K562 (cell line): ENCODE results near the gene PEPD. TPM values are rescaled to one million over a fixed set of nuclear protein-coding genes. Genes with fewer than 3 reads are reported as not detected.
A peak's percentile ranks its signal among the peaks of the same experiment; 100 is the strongest.

ENCODE experiments used
- ATAC-seq: fragments of 200-7000 bp; cut with Tn5 transposase; 3 replicates; pipeline ENCODE4 v1.9.1; 2020; ENCODE audit warnings: moderate library complexity
- BruUV-seq: library from RNA; stranded (reverse); fragments of 400-500 nt; replicated peaks from 2 replicates; lab custom pipeline; 2021; lab: Mats Ljungman, UMichigan
- CTCF ChIA-PET: fragments of 300-600 bp; formaldehyde crosslinking; extraction: SDS; loops from one replicate; lab custom pipeline; 2021; ENCODE audit warnings: low intra/inter-chr PET ratio; lab: Yijun Ruan, JAX
- POLR2A ChIA-PET: fragments of 300-600, 350-650 bp; sonication (Branson Sonifier 250); formaldehyde crosslinking; extraction: SDS; loops from one replicate; lab custom pipeline; 2021; ENCODE audit warnings: antibody characterized with exemption, inconsistent platforms; lab: Yijun Ruan, JAX
- DNase-seq, 4 experiments: peaks; one replicate each; pipeline versions ENCODE4 v3.0.0 to v3.0.0-alpha.2; 2011 to 2018; ENCODE audit warnings: low spot score in 3 of 4, mixed read lengths in 3 of 4; ENCODE audit errors: extremely low read depth in 1 of 4
- FAIRE-seq: peaks from 2 replicates; lab custom pipeline; 2011; peaks lifted over from hg19 to GRCh38; lab: Jason Lieb, UNC
- H2AFZ ChIP-seq: 2 replicates; pipeline ENCODE4 v1.6.0; 2011; ENCODE audit warnings: low read depth, low read length, control low read depth, inconsistent platforms
- H3K27ac ChIP-seq: fragments of 200-600 bp; 3 replicates; pipeline ENCODE4 v1.8.0; 2011; ENCODE audit warnings: low read depth, mild to moderate bottlenecking, control low read depth, inconsistent platforms, low read length, moderate library complexity, mixed read lengths; ENCODE audit errors: extremely low read depth
- H3K27me3 ChIP-seq, 2 experiments: fragments of 300-600 bp in 1 of 2; 2 replicates in 1 of 2; 3 replicates in 1 of 2; pipeline versions ENCODE4 v1.6.0 to v1.8.0; 2011; ENCODE audit warnings: inconsistent platforms in 2 of 2, low read length in 2 of 2, mild to moderate bottlenecking in 1 of 2, mixed read lengths in 1 of 2, moderate library complexity in 1 of 2; ENCODE audit not compliant: control insufficient read depth in 2 of 2, insufficient read depth in 2 of 2
- H3K36me3 ChIP-seq: fragments of 300-600 bp; 3 replicates; pipeline ENCODE4 v1.8.0; 2011; ENCODE audit warnings: mild to moderate bottlenecking, low read length, inconsistent platforms; ENCODE audit not compliant: control insufficient read depth, insufficient read depth
- H3K4me1 ChIP-seq, 2 experiments: fragments of 200-600 bp in 1 of 2; replicated peaks in 1 of 2; 2 replicates in 1 of 2; 3 replicates in 1 of 2; pipeline versions ENCODE4 v1.5.1 to v1.8.0; 2011; ENCODE audit warnings: inconsistent platforms in 2 of 2, low read length in 2 of 2, mild to moderate bottlenecking in 1 of 2, mixed read lengths in 1 of 2, moderate library complexity in 1 of 2; ENCODE audit not compliant: control insufficient read depth in 2 of 2, insufficient read depth in 2 of 2
- H3K4me2 ChIP-seq: 2 replicates; pipeline ENCODE4 v1.6.1; 2011; ENCODE audit warnings: low read length, control low read depth, inconsistent platforms, mixed read lengths; ENCODE audit not compliant: insufficient read depth
- H3K4me3 ChIP-seq: fragments of 200-600 bp; sonication (generic), shearing (Covaris generic); 2 replicates; pipeline ENCODE4 v1.5.1; 2016; ENCODE audit warnings: control low read depth, inconsistent platforms
- H3K79me2 ChIP-seq: fragments of 200-600 bp; 3 replicates; pipeline ENCODE4 v1.8.0; 2011; ENCODE audit warnings: low read length, inconsistent platforms; ENCODE audit not compliant: control insufficient read depth, insufficient read depth
- H3K9ac ChIP-seq, 2 experiments: 2 replicates each; pipeline versions ENCODE4 v1.6.0 to v1.6.1; 2011; ENCODE audit warnings: low read depth in 2 of 2, low read length in 2 of 2, control low read depth in 1 of 2, inconsistent platforms in 1 of 2, mild to moderate bottlenecking in 1 of 2, mixed read lengths in 1 of 2; ENCODE audit not compliant: insufficient read depth in 1 of 2
- H3K9me1 ChIP-seq: one replicate; pipeline ENCODE4 v1.6.0; 2011; ENCODE audit warnings: inconsistent platforms, mild to moderate bottlenecking, low read length, moderate library complexity; ENCODE audit not compliant: control insufficient read depth, insufficient read depth
- H3K9me3 ChIP-seq: replicated peaks from 2 replicates; pipeline ENCODE4 v1.5.1; 2011; ENCODE audit warnings: low read depth, low read length, inconsistent platforms; ENCODE audit not compliant: control insufficient read depth, insufficient read depth
- H4K20me1 ChIP-seq: replicated peaks from 2 replicates; pipeline ENCODE4 v1.6.1; 2011; ENCODE audit warnings: low read length, inconsistent platforms, mixed read lengths; ENCODE audit not compliant: control insufficient read depth, insufficient read depth
- KDM4B ChIP-seq, 2 experiments: fragments of 450-650 bp in 1 of 2; sonication (generic) in 1 of 2; IDR thresholded peaks; 2 replicates each; pipeline ENCODE4 v1.6.1; 2016 to 2017; ENCODE audit warnings: borderline replicate concordance in 2 of 2, antibody characterized with exemption in 1 of 2, low read depth in 1 of 2, mild to moderate bottlenecking in 1 of 2
- PBX2 ChIP-seq, 2 experiments: IDR thresholded peaks in 1 of 2; conservative IDR thresholded peaks in 1 of 2; 2 replicates each; pipeline ENCODE4 v1.6.1; 2016; ENCODE audit warnings: low read depth in 2 of 2, mild to moderate bottlenecking in 1 of 2, missing compliant biosample characterization in 1 of 2, missing genetic modification characterization in 1 of 2, moderate library complexity in 1 of 2
- SRF ChIP-seq, 2 experiments: fragments of 250-450, 450-650 bp in 1 of 2; sonication (Bioruptor Pico) in 1 of 2; sonication (generic) in 1 of 2; formaldehyde crosslinking; IDR thresholded peaks; 2 replicates each; pipeline versions ENCODE4 v1.5.0 to v1.5.1; 2020 to 2022; ENCODE audit warnings: mild to moderate bottlenecking in 1 of 2, missing genetic modification reagents in 1 of 2
- ZBTB7A ChIP-seq: IDR thresholded peaks from 2 replicates; pipeline ENCODE4 v1.6.1; 2011; ENCODE audit warnings: low read depth, mild to moderate bottlenecking, low read length, moderate library complexity, borderline replicate concordance; ENCODE audit not compliant: control insufficient read depth
- WGBS: fragments of 100-300 bp; shearing (Covaris generic); methylation state at CpG from one replicate; pipeline ENCODE4 v1.1.6; 2016; ENCODE audit warnings: low coverage, mixed read lengths; ENCODE audit not compliant: insufficient coverage; ENCODE audit errors: missing lambda C conversion rate; 5-methylcytosine and 5-hydroxymethylcytosine counted together
- in situ Hi-C: fragments of 300-500 bp; cut with MboI; formaldehyde crosslinking; loops from 4 replicates; pipeline ENCODE4 v1.15.0; 2018; ENCODE audit warnings: inconsistent platforms, mixed read lengths
- intact Hi-C: fragments of 100-400 bp; cut with micrococcal nuclease; formaldehyde crosslinking; loops from 2 replicates; pipeline ENCODE4 v1.14.2; 2022
- polyA plus RNA-seq, 8 experiments: library from polyadenylated mRNA; depleted of rRNA in 4 of 8; stranded (reverse) in 5 of 8; unstranded in 3 of 8; fragments of >200 nt; fragmentation: Nextera tagmentation in 2 of 8; fragmentation: Illumina TruSeq in 1 of 8; extraction: Ambion mirVana in 2 of 8; extraction: Trizol in 1 of 8; gene quantifications; 2 replicates each; pipeline versions ENCODE4 v1.2.1 to v1.2.3, GENCODE V29; 2011 to 2014; ENCODE audit warnings: inconsistent platforms in 1 of 8, missing spikeins in 1 of 8
- total RNA-seq, 7 experiments: library from RNA; depleted of rRNA in 6 of 7; stranded (reverse); fragments of >200 nt in 6 of 7; fragmentation: Illumina TruSeq in 2 of 7; extraction: Trizol in 2 of 7; gene quantifications; 2 replicates each; pipeline versions ENCODE4 v1.2.1 to v1.2.3, GENCODE V29; 2011 to 2021; ENCODE audit warnings: low replicate concordance in 1 of 7

Gene PEPD
- total and polyA plus RNA-seq, 9 of the 15 experiments (the other 6 are each of a cell fraction or from before 2014, with no cell fraction given) = 1.3 to 19.2 (median 16.0) TPM

GRCh38 chr19:33468361-33469170, 53.0 kb downstream of the PEPD start:
- 3% methylated on average over 27 of the region's 31 CpGs for WGBS
- no peaks in the 10 kb centered on the region for H3K36me3 ChIP-seq
- H3K4me1 ChIP-seq = peaks cover 0 to 4% of the 10 kb centered on the region in 2 experiments; a peak in 2 of 5 replicates
- in situ Hi-C loops = no loop called here
- no peak for FAIRE-seq
- no peak overlapping the region for H3K4me2 ChIP-seq
- peak in 1 of 4 experiments; percentile 12 for DNase-seq
- no peak overlapping the region; a peak in 1 of 4 replicates for H3K9ac ChIP-seq
- CTCF ChIA-PET = no interaction called here
- no peaks in the 10 kb centered on the region for H3K9me3 ChIP-seq
- BruUV-seq = no TSS peak
- ATAC-seq = no peak
- peaks cover 18% of the 10 kb centered on the region for H4K20me1 ChIP-seq
- no peak overlapping the region for H2AFZ ChIP-seq
- H3K79me2 ChIP-seq = no peaks in the 10 kb centered on the region
- peaks cover 7 to 27% of the 10 kb centered on the region in 2 experiments; a peak in 2 of 5 replicates for H3K27me3 ChIP-seq
- no peak overlapping the region for H3K4me3 ChIP-seq
- TF ChIP-seq PBX2 (CRISPR knock-in tag; IDR thresholded peaks at IDR 0.05; ENCODE audit: low read depth) = no peak
- 0 out of 2 replicates have a peak, but pooled peaks have one; percentile 16 for TF ChIP-seq PBX2 (tag; conservative IDR thresholded peaks at IDR 0.05; ENCODE audit: low read depth)
- TF ChIP-seq KDM4B (IDR thresholded peaks at IDR 0.05; ENCODE audit: borderline replicate concordance in 2 of 2, low read depth in 1 of 2) = no peak
- TF ChIP-seq ZBTB7A = no peak
- TF ChIP-seq SRF (CRISPR knock-in tag; IDR thresholded peaks at IDR 0.05) = no peak
- POLR2A ChIA-PET = interaction anchor here (0.7 kb wide), 1 partner anchor 111 kb away, joined by 3 read pairs; no protein-coding TSS in a partner anchor
- H3K27ac ChIP-seq = no peak overlapping the region
- intact Hi-C loops = no loop called here
- no peaks in the 10 kb centered on the region for H3K9me1 ChIP-seq
